ENCODE data around the gene FAM222A. TPM values are rescaled to one million over a fixed set of nuclear protein-coding genes. Genes with fewer than 3 reads are reported as not detected.
A peak's percentile ranks its signal among the peaks of the same experiment; 100 is the strongest.

The FAM222A gene
- total RNA-seq, 1 donor, result 0.54 TPM

- DNase-seq (ENCODE audit: low read depth), result peak; percentile 64
- TF ChIP-seq, protein P1, sequence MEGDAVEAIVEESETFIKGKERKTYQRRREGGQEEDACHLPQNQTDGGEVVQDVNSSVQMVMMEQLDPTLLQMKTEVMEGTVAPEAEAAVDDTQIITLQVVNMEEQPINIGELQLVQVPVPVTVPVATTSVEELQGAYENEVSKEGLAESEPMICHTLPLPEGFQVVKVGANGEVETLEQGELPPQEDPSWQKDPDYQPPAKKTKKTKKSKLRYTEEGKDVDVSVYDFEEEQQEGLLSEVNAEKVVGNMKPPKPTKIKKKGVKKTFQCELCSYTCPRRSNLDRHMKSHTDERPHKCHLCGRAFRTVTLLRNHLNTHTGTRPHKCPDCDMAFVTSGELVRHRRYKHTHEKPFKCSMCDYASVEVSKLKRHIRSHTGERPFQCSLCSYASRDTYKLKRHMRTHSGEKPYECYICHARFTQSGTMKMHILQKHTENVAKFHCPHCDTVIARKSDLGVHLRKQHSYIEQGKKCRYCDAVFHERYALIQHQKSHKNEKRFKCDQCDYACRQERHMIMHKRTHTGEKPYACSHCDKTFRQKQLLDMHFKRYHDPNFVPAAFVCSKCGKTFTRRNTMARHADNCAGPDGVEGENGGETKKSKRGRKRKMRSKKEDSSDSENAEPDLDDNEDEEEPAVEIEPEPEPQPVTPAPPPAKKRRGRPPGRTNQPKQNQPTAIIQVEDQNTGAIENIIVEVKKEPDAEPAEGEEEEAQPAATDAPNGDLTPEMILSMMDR (IDR thresholded peaks at IDR 0.05; ENCODE audit: insufficient read depth, low read length), result no peak
- no peak overlapping the region for H3K4me3 ChIP-seq (ENCODE audit: low read depth, low read length)
These were observed 105.4 kb downstream of the FAM222A start for GRCh38 chr12:109818905-109819500.

Other genes with a start within 250 kb of the FAM222A start
- gene KCTD10, start 236.5 kb upstream of the FAM222A start, total RNA-seq (ENCODE audit: low replicate concordance), result 90.9 and 91.7 TPM in 2 replicates
- 28.1 and 43.0 TPM in 2 replicates for gene UBE3B, start 236.2 kb upstream of the FAM222A start, total RNA-seq (ENCODE audit: low replicate concordance)
- 16.7 and 22.0 TPM in 2 replicates for gene MMAB, start 140.3 kb upstream of the FAM222A start, total RNA-seq (ENCODE audit: low replicate concordance)
- gene MVK, start 140.0 kb upstream of the FAM222A start, total RNA-seq (ENCODE audit: low replicate concordance), result 9.7 and 100 TPM in 2 replicates
- gene TRPV4, start 119.6 kb downstream of the FAM222A start, total RNA-seq (ENCODE audit: low replicate concordance), result 0.25 and 2.1 TPM in 2 replicates
- gene GLTP, start 166.7 kb downstream of the FAM222A start, total RNA-seq (ENCODE audit: low replicate concordance), result 15.8 and 55.1 TPM in 2 replicates
- 8.4 and 11.5 TPM in 2 replicates for gene TCHP, start 186.4 kb downstream of the FAM222A start, total RNA-seq (ENCODE audit: low replicate concordance)

Measured in fibroblast of the aortic adventitia (primary cell).